Lower lobe of right lung (tissue), 2 donors: ENCODE data around the gene PDZD4. TPM values are rescaled to one million over a fixed set of nuclear protein-coding genes. Genes with fewer than 3 reads are reported as not detected.

Experiments used
- ATAC-seq, 2 donors: fragments of 200-7000 bp; cut with Tn5 transposase; one replicate each; pipeline ENCODE4 v1.9.1; 2020 to 2022; ENCODE audit warnings: mild to moderate bottlenecking in 2 of 2, moderate library complexity in 2 of 2
- DNase-seq: peaks from one replicate; pipeline ENCODE4 v3.0.0-alpha.2; 2020
- H3K27ac ChIP-seq: fragments of 200-600 bp; one replicate; pipeline ENCODE4 v1.8.0; 2022
- H3K27me3 ChIP-seq: fragments of 200-600 bp; one replicate; pipeline ENCODE4 v1.8.0; 2022; ENCODE audit warnings: low read depth
- H3K36me3 ChIP-seq: fragments of 200-600 bp; one replicate; pipeline ENCODE4 v1.8.0; 2022; ENCODE audit warnings: mild to moderate bottlenecking
- H3K4me1 ChIP-seq: fragments of 200-600 bp; one replicate; pipeline ENCODE4 v1.8.0; 2022
- H3K4me3 ChIP-seq: fragments of 200-600 bp; one replicate; pipeline ENCODE4 v1.8.0; 2022; ENCODE audit warnings: mild to moderate bottlenecking
- H3K9me3 ChIP-seq: fragments of 200-600 bp; one replicate; pipeline ENCODE4 v1.8.0; 2022
- CTCF ChIP-seq: fragments of 200-600 bp; IDR thresholded peaks from one replicate; pipeline ENCODE4 v1.8.0; 2022; ENCODE audit warnings: antibody characterized with exemption, mild to moderate bottlenecking
- intact Hi-C: fragments of 100-400 bp; cut with DNase I; formaldehyde crosslinking; loops from one replicate; pipeline ENCODE4 v1.11.0; 2022
- total RNA-seq: library from RNA; stranded (reverse); fragmentation: NEBNext Ultra II Directional; extraction: Animal tissue kit (Norgen Biotek cat#: 25700); gene quantifications from one replicate; pipeline ENCODE4 v1.2.1, GENCODE V29; 2021
- donor health status: DM: no; HTN: yes; CAD: no; lungs with severe emphysema.

Gene PDZD4
- total RNA-seq, 1 donor from 2014 or later = 8.5 TPM

DNA sequence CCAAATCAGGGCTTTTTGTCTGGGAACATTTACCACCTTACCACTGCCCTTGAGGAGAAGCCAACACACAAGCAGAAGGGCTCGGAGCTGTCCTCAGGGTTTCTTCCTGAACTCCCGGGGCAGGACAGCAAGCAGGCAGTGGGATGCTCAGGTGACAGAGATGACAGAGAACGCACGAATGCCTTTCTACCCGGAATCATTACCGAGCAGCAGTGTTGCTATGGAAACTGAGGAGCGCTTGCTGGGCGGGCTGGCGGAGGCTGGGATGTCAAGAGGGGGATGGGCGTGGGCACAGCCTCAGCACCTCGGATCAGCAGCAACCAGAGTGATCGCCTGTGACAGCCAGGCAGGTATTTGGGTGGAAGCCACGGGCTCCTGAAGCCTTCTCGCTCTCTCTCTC, 18.1 kb downstream of the PDZD4 start:
- Histone ChIP-seq H3K27me3 (no peaks in the 10 kb centered on the region), H3K27ac (no peak overlapping the region), H3K4me3 (no peak overlapping the region), H3K9me3 (no peaks in the 10 kb centered on the region), H3K36me3 (no peaks in the 10 kb centered on the region), H3K4me1 (no peaks in the 10 kb centered on the region)
- ATAC-seq = no peak
- TF ChIP-seq CTCF = no peak
- intact Hi-C loops = no loop called here
- no peak for DNase-seq

DNA sequence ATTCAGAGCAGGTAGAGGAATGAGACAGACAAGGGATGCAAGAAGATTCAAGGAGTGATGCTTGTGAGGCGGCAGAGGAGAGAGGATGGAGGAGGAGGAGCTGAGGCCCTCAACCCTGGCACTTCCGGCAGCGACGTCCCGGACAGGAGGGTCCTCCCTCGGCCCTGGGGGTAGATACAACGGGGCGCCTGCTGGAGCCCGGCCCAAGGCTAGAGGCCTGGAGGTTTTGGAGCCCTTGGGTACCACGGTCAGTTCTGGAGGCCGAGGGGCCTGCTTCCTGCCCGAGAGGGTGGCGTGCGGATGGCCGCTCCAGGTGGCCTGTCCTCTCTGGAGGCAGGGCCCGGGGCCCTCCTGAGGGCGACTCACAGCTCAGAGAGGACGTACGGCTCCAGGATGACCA, 22.4 kb downstream of the PDZD4 start:
- Histone ChIP-seq H3K27me3 (no peaks in the 10 kb centered on the region), H3K9me3 (no peaks in the 10 kb centered on the region), H3K4me3 (no peak overlapping the region), H3K27ac (no peak overlapping the region), H3K4me1 (no peaks in the 10 kb centered on the region), H3K36me3 (no peaks in the 10 kb centered on the region)
- ATAC-seq (no peak), DNase-seq (no peak)
- intact Hi-C loops = no loop called here
- no peak for TF ChIP-seq CTCF

DNA sequence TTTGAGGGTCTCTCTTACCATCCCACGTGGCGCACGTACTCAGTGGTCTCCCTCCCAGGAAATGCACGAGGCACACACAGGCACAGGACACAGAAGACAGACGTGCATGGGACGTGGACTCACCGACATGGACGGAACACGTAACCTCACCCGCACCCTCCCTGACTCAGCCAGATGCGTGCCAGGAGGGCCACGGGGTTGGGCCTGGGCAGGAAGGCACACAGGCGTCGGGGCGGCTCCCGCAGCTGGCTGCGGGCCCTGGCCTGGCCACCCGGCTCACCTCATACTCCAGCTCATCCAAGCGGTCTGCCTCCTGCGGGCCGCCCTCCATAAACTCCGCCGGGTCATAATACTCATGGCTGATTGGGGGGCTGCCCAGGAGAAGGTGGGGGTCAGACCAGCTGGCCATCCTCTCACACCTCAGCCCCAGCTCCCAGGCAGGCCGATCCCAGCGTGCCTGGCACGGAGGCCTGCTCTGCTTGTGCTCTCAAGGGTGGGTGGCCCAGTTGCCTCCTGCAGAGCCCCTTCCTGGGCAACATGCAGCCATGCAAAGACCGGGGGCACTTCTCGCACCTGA, 23.3 kb downstream of the PDZD4 start:
- H3K36me3 ChIP-seq = no peaks in the 10 kb centered on the region
- ATAC-seq (no peak), DNase-seq (no peak)
- TF ChIP-seq CTCF = no peak
- intact Hi-C loops = no loop called here
- no peak overlapping the region for H3K27ac ChIP-seq
- no peaks in the 10 kb centered on the region for H3K27me3 ChIP-seq
- no peaks in the 10 kb centered on the region for H3K9me3 ChIP-seq
- H3K4me3 ChIP-seq = no peak overlapping the region
- H3K4me1 ChIP-seq = no peaks in the 10 kb centered on the region

- DNase-seq (no peak), ATAC-seq (no peak)
- Histone ChIP-seq H3K4me1 (no peaks in the 10 kb centered on the region), H3K27ac (no peak overlapping the region), H3K36me3 (no peaks in the 10 kb centered on the region), H3K4me3 (no peak overlapping the region), H3K9me3 (no peaks in the 10 kb centered on the region), H3K27me3 (no peaks in the 10 kb centered on the region)
- TF ChIP-seq CTCF = no peak
- intact Hi-C loops = no loop called here
Observed at GRCh38 chrX:153805436-153805835, 24.9 kb downstream of the PDZD4 start.

GRCh38 chrX:153804621-153805020, 25.7 kb downstream of the PDZD4 start:
- DNase-seq (no peak), ATAC-seq (no peak)
- intact Hi-C loops = no loop called here
- Histone ChIP-seq H3K4me3 (no peak overlapping the region), H3K9me3 (no peaks in the 10 kb centered on the region), H3K27ac (no peak overlapping the region), H3K27me3 (no peaks in the 10 kb centered on the region), H3K4me1 (no peaks in the 10 kb centered on the region), H3K36me3 (no peaks in the 10 kb centered on the region)
- no peak for TF ChIP-seq CTCF
